Measurements from ENCODE around the gene ASTL.

Gene ASTL

DNA sequence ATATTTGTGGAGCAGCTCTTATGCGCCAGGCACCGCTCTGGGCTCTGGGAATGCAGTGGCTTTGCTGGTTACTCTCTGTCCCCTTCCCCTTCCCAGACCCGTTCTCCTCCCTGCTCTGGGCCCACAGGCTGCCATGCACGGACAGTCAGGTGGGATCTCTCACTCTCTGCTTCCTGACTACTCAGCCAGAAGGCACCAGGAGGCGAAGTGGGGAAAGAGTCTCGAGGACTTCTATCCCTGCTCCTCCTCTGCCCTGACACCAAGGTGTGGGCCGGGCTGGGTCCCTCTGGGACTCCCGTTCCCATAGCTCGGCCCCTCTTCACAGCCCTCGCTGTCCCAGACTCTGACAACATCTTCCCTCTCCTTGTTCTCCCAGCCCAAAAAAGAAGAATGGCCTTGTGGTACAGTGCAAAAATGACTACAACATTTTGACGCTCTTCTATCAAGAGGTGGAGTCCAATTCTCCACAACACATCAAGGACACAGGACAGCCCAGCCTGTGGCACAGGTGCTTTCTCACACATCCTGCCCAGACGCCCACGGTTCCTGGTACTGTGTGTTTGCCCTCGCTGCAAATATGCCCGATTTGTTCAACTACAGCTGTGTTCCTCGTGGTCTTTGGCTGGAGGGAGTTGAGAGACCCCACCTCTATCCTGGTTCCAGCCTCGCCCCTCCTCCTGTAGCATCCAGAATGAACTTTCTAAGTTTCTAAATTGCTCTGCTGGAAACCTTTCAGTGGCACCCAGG is 21.0 kb upstream of the ASTL start:
- no peak for DNase-seq (ENCODE audit: low read depth in 4 of 4, low spot score in 1 of 4)

DNA sequence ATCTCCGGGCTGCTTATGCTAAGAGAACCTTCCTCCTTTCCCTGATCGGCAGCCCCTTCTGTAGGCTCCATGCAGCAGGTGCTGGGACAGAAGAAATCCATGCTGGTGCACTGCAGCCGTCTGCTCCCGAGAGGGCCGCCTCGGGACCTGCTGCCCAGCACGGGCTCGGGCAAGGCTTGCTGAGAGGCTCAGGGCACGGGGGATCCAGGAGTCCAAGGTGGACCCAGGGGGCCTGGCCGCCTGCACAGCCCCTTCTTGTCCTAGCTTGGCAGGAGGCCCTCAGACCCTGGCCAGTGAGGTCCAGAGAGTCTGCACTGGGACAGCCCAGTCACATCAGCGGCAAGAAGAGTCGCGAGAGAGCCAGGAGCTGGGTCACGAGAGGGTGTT is 20.2 kb upstream of the ASTL start:
- DNase-seq (ENCODE audit: low read depth in 4 of 4, low spot score in 1 of 4), result no peak

DNA sequence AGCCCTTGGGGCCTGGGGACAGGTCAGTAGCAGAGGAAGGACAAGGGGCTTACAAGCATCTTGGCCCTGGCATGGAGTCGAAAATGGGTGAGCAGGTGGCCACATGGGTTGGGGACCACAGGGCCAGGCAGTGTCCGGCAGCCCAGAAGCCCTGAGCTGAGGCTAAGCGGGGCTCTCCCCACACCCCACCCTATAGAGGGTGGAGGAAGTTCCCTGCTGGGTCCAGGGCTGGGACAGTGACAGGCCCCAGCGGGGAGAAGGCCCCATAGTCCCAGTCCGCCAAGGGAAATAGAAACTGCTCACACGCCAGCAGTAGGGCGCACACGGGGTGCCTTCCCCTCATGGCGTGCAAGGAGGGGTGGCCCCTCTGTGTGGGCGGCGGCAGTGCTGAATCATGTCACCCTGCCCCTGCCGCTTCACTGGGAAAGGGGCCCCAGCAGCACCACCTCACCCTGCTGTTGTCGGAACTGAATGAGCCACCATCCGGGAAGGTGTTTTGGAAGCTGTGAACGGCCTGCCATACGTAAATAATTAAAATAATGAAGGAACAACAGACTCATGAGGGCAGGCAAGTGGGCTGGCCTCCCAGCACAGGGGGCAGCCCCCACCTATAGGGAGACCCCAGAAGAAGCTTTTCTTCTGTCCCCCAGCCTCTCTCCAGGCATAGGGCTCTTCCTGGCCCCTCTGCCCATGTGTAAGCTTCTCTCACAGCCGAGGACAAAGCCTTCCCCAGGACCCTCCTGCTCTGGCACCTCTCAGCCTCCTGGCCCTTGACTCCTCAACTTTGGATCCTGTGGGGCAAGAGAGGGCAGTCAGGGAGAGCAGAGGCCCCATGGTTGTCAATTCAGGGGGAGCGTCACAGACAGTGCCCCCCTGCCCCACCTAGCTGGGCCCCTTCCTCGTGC is 19.6 kb upstream of the ASTL start:
- peak; percentile 90 to 98 (median 95) for DNase-seq (ENCODE audit: low read depth in 4 of 4, low spot score in 1 of 4)

DNA sequence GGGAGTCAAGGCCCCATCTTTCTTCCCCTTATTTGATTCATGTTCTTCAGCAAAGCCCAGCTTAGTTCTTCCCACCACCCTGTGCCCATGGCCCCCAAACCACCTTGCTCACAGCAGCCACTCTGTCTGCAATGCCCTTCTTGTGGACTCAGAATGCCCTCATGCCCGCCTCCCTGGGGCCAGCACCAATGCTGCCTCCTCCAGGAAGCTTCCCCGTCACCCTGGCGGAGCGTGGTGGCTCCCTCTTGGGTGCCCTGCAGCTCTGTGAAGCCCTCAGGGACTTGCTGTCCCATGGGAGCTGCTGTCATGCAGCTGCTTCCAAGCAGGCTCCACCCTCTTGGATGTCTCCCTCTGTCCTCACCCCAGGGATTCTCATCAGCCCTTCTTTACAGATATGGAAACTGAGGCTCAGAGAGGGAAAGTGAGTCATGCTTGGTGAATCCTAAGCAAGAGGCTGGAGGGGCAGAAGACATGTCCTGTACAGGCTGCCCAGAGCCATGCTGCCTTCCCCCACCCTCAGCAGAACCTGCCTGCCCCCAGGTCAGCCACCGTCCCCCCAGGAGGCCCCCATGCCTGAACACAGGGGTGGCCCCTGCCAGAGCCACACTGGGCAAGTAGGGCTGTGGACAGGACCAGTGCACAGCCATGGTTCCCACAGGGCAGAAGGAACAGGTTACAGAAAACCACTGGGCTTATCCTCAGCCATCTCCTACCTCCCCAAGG is 18.8 kb upstream of the ASTL start:
- DNase-seq (ENCODE audit: low read depth in 4 of 4, low spot score in 1 of 4), result no peak

DNA sequence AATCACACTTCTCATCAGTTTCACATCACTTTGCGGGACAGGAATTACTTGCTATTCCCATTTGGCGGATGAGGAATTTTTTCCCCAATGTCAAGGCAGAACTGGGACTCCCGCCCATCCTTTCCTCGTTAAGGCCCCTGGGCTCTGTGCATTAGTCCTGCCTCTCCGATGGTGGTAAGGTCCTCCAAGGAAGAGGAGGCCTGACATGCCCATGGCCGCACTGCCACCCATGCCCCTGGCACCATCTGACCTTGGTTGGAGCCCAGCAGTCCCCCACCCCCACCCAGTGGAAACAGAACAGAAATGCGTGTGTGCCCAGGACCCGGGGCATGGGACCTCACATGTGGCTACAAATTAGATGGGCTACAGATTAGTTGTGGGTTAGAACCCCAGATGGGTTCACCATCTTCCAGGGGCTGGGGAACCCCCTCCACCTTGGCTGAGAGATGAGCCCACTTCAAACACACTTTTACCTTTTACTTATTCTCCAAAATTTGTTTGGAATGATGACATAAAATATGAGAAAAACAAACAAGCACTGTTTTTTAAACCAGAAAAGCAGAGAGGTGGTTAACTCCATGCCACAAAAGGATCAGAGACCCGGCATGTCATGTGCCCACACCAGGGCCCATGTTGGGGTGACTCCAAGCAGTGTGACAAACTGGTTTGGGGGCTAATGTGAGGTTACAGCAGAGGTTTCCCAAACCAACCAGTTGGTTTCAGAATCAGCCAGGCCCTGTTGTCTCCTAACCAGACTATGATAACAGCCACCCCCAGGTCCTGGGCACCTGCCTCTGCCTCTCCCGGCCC is 17.9 kb upstream of the ASTL start:
- DNase-seq (ENCODE audit: low read depth in 4 of 4, low spot score in 1 of 4), result no peak

DNA sequence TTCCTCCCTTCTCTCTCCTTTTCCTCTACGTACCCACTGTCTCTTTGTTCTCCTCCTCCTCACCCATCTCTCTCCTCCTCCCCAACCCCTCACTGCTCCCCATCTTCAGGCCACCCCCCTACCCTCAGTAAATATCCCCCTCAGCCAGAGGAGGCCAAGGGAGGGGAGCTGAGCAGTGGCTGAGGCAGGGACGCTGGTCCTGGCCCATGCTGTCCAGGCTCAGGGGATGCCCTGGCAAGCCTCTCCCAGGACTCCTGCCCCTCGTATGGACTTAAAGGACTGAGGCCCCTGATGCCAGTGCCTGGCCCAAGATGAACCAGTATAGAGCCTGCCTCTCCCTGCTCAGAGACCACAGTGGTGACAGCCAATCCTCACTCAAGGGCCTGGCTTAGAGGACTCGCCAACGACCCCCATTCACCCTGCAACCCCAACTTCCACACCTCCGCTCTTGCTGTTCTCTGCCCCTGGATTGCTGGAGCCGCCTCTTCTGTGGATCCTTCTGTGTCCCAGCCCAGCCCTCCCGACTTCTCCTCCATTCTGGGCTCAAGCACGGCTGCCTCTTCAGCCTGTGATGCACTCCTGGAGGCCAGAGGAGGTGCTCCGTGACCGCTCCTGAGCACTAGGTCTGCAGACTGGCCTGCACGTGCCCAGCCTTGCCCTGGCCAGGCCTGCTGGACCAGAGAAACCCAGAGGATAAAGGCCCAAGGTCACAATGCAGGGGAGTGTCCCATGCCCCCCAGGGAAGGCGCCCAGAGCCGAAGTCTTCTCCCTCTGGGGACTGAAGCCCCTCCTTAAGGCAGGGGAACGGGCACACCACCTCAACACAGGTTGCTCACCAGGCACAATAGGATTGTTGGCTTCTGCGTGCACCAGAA is 16.4 kb upstream of the ASTL start:
- no peak for DNase-seq (ENCODE audit: low read depth in 4 of 4, low spot score in 1 of 4)

DNA sequence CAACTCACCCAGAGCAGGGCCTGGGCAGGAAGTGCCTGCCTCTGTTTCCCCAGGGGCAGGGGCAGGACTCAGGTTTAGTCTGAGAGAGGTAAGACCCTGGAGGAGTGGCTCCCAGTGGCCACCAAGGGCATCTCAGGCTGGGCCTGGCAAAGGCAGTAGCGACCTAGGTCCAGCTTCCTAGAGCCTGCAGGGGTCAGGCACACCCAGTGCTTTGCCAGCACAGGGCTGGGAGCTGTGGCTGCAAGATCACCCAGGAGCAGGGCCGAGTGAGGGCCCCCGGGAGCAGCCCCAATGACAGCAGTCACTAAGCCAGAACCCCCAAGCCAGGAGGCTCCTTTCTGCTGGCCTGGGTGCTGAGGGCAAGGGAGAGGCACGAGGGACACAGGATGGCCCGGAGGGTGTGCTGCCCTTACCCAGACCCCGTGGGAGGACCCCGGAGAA is 15.7 kb upstream of the ASTL start:
- DNase-seq (ENCODE audit: low read depth in 4 of 4, low spot score in 1 of 4), result no peak

DNA sequence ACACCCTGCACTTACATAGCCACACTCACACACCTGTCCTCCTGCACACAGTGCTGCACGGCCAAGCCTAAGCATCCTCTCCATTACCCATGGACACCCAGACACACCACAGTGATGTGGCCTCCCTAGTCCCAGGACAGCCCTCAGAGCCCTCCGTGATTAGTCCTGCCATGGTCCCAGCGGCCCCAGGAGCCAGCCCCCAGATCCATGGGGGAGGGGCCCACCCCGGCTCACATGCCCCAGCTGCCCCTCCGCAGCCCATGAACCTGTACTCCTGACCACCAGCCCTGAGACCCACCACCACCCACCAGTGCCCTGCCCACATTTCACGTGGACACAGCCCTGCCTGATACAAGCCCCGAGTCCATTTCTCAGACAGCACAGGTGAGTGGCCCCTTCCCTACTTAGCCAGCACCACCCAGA is 15.0 kb upstream of the ASTL start:
- no peak for DNase-seq (ENCODE audit: low read depth in 4 of 4, low spot score in 1 of 4)

DNA sequence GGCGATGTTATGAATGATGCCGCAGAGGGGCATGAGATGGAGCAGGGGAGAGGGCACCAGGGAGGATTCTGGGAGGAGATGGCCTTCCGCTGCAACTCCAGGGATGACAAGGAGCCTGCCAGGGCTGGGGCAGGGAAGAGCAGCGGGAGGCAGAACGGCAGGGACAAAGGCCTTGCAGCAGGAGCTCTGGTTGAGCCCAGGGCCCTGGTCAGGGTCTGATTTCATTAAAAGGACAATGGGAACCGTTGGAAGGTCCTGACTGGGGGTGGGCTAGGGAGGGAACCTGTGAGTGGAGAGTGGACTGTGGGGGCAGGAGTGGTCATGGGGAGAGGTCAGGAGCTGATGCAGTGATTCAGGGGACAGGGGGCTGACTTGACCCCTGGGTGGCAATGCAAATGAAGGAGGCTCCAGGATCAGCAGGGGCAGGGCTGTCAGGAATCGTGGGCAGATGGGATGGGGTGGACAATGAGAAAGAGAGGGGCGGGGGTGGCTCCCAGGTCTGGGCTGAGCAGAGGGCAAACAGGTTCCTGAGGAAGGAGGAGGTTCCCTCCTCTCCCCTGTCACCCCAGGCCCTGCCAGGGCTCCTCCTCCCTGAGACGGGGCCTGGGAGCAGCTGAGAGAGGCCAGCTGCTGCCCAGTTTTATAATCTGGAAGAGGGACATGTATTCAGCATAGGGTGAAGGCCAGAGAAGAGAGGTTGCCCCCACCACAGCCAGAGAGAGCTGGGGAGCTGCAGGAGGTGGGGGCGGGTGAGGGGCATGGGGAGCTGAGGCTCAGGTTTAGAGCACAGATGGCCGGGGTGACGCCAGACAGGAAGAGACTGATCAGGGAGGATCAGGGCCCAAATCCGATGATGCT is 14.2 kb upstream of the ASTL start:
- no peak for DNase-seq (ENCODE audit: low read depth in 4 of 4, low spot score in 1 of 4)

DNA sequence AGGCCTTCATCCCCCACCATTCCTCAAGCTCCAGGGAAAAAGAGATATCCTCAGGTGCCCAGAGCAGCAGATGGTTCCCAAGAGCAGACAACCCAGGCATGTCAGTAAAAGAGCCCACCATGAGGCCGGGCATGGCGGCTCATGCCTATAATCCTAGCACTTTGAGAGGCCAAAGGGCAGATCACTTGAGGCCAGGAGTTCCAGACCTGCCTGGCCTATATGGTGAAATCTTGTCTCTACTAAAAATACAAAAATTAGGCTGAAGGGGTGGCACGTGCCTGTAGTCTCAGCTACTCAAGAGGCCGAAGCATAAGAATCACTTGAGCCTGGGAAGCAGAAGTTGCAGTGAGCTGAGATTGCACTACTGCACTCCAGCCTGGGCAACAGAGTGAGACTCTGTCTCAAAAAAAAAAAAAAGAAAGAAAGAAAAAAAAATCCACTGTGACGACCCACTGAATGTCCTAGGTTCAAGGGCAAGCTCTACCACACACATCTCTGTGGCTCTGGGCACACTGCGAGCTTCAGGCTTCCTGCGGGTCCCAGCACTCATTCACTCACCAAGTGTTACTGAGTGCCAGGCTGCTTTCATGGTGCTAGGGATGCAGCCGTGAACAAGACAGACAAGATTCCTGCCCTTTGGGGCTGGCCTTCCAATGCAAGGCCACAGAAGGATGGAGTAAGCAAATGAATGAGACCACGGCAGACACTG is 13.4 kb upstream of the ASTL start:
- no peak for DNase-seq (ENCODE audit: low read depth in 4 of 4, low spot score in 1 of 4)

DNA sequence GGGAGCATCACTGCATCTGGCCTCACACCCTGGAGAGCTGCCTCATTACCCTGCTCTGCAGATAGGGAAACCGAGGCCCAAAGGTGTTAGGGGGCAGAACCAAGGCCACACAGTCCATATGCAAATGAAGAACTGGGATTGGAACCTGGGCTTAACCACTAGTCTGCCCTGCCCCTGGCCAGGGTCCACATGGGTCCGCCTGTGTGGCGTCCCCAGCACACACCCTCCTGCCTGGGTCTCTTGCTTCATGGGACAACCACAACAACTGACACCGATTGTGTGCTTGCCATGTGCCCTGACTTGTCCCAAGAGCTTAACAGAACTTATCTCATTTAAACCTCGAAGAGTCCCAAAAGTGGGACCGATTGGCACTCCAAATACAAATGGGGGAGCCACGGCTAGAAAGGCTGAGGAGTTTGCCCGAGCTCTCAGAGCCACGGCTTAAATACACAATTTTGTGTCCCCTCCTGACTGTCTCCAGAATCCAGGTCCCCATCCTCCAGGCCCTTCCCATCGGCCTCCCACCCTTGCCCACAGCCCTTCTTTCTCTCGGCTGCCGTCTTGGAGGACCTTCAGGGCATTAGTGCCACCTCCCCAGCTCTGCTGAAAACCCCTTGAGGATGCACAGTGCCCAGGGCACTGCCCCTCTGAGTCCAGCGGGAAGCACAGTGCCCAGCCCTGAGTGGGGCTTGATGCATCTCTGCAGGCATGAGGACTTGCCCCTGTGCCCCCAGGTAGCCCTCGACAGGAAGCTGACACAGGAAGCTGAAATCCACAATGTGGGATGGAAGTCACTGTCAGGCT is 12.7 kb upstream of the ASTL start:
- DNase-seq (ENCODE audit: low read depth in 4 of 4, low spot score in 1 of 4), result no peak

DNA sequence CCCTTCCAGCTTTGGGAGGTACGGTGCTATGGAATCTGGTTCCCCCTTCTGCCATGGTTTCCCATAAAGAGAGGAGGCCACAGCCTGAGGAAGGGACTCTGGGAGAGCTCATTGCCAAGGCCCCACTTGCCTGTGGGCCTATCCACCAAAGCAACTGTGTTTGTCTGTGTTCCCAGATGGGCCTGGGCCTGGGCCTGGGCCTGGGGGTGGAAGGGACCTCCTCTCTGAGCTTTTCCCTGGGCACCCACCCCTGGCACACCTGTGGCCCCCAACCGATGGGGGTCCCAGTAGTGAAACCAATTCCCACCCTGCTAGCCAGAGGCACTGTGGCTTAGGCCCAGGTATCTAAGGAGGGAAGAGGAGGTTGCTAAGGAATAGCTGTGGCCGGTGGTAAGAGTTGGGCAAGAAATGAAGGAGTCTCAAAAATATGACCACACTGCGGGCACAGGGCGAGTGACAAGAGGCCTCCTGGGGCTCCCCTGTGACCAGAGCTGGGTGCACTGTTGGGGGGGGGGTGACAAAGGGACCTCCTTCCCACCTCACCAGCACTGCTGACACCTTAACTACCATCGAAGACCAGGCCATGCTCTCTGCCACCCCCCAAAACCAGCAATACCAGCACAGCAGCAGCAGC is 11.8 kb upstream of the ASTL start:
- no peak for DNase-seq (ENCODE audit: low read depth in 4 of 4, low spot score in 1 of 4)

DNA sequence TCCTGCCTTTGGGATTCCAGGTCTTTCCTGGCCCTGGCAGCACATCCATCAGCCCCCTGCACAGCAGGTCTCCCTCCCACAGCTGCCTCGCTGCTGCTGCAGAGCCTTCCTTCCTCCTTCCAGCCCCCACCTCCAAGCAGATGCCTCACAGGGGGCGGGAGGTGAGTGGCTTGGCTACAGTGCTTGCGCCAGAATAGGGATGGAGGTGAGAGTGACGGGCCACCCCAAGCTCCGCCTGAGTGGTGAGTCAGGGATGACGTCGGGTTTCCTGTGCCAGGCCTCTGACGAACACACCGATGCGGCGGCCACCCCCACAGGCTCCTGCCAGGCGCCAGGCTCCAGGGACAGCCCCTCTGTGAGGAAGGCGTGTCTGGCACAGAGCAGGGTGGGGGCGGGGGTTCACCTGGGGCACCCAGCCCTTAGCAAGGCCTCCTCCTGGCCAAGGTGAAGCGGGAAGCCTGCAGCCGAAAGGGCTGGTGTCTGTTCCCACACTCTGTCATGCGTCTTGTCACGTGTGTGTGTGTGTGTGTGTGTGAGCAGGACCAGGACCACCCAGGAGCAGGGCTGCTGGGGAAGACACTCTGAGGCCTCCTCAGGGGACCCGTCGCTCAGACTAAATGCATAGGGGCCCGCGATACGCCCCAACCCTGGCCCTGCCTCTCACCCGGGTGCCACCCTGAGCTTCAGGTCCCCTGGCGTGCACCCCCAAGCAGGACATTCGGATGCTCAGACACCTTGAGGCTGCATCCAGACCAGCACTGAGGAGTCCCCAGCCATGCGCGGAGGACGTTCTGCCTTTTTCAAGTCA is 10.3 kb upstream of the ASTL start:
- peak; percentile 87 to 98 (median 95) for DNase-seq (ENCODE audit: low read depth in 4 of 4, low spot score in 1 of 4)

DNA sequence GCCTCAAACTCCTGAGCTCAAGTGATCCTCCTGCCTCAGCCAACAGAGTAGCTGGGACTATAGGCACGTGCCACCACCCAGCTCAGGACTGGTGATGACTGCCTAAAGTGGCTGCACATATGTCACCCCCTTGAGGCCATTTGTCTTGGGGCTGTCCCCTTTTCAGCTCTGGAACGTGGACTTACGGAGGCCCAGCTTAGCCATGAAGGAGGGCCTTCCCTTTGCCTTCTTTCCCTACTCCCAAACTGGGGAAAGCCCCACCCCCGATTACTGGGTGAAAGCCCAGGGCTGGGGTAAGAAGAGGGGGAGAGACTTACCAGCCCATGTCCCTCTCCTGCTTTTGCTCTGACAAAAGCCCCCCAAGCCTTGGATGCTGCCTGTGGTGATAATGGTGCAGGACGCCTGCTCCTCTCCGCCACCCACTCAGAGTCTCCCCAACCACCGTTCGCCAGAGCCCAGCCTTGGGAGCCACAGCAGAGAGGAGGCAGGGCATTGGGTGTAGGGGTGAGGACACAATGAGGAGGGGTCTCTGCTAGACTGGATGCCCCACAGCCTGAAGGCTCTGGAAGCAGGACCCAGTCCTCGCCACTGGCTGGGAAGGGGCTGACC is 9.4 kb upstream of the ASTL start:
- DNase-seq (ENCODE audit: low read depth in 4 of 4, low spot score in 1 of 4), result no peak

DNA sequence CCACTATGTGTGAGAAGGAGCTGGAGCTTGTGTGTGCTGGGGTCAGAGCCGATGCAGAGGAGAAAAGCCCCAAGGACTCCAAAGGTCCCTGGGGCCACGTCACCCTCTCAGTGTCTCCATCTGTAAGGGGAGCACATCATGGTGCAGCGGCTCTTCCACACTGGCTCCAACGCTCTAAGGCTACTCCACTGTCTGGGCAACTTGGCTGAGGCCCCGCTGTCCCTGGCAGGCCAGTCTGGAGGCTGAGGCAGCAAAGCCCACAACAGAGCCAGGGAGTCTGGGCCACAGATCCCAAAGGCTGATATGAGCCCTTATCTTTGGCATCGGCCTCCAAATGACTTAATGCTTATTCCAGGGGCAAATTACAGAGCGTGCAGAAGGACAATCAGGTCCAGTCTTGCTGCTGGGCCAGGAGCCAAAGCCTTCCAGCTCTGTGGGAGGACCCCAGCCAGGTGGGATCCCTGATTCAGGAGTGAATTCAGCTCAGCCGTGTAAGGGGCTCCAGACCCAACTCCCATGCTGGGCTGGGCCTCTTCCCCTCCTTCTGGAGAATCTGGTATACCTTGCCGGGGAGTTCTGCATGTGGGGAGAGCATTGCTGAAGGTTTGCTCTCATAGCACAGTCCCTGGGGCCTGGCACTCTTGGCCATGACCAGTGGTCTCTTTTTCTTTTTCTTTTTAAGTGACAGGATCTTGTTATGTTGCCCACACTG is 8.7 kb upstream of the ASTL start:
- no peak for DNase-seq (ENCODE audit: low read depth in 4 of 4, low spot score in 1 of 4)

Measured in stimulated activated CD4-positive, alpha-beta T cell treated with anti-CD3 and anti-CD28 coated beads, Interleukin-1b, Interleukin-23, amount 100 ng/mL, for 24 hours (primary cell).